Hematopoietic multipotent progenitor cell treated with erythropoietin and hydrocortisone succinate and interleukin-3 and kit ligand, for 8 days (in vitro differentiated cells): Measurements from ENCODE around the gene C12orf76.
"Not testable (repeated sequence)": the region's sequence is repeated elsewhere in the genome, so short reads cannot be mapped to it uniquely, and the experiment has no call there.

ENCODE experiments used
- DNase-seq: peaks from one replicate; pipeline ENCODE4 v3.0.0-alpha.2; 2015

C12orf76 gene

GRCh38 chr12:110048242-110049027, at the start of gene C12orf76:
TSS of gene C12orf76 (minus strand) at chr12:110048522. CDS start at chr12:110048495, 27 bp downstream.
- peak; percentile 97 for DNase-seq

GRCh38 chr12:110093631-110094311, 45.4 kb upstream of the C12orf76 start:
- peak; percentile 79 for DNase-seq

GRCh38 chr12:110091136-110091711, 42.9 kb upstream of the C12orf76 start:
- no peak for DNase-seq

GRCh38 chr12:110090266-110091135, 42.2 kb upstream of the C12orf76 start:
- DNase-seq = no peak

GRCh38 chr12:110088936-110089335, 40.6 kb upstream of the C12orf76 start:
- DNase-seq = no peak

- DNase-seq = not testable (repeated sequence)
Observed at GRCh38 chr12:110088216-110088615, 39.9 kb upstream of the C12orf76 start.

GRCh38 chr12:110084314-110085015, 36.1 kb upstream of the C12orf76 start:
- DNase-seq = no peak

- no peak for DNase-seq
Observed at GRCh38 chr12:110080410-110080809, 32.1 kb upstream of the C12orf76 start.

GRCh38 chr12:110079477-110080400, 31.4 kb upstream of the C12orf76 start:
- DNase-seq = peak; percentile 88

GRCh38 chr12:110077800-110078199, 29.5 kb upstream of the C12orf76 start:
- no peak for DNase-seq

GRCh38 chr12:110075880-110076279, 27.6 kb upstream of the C12orf76 start:
- no peak for DNase-seq

- DNase-seq = no peak
Observed at GRCh38 chr12:110074089-110074488, 25.8 kb upstream of the C12orf76 start.

- peak; percentile 34 for DNase-seq
Observed at GRCh38 chr12:110073049-110073831, 24.9 kb upstream of the C12orf76 start.

- not testable (repeated sequence) for DNase-seq
Observed at GRCh38 chr12:110072636-110073035, 24.3 kb upstream of the C12orf76 start.

GRCh38 chr12:110071967-110072366, 23.6 kb upstream of the C12orf76 start:
- no peak for DNase-seq

- no peak for DNase-seq
Observed at GRCh38 chr12:110071504-110071903, 23.2 kb upstream of the C12orf76 start.

- no peak for DNase-seq
Observed at GRCh38 chr12:110068654-110069053, 20.3 kb upstream of the C12orf76 start.

- DNase-seq = not testable (repeated sequence)
Observed at GRCh38 chr12:110068115-110068514, 19.8 kb upstream of the C12orf76 start.

- no peak for DNase-seq
Observed at GRCh38 chr12:110067531-110067930, 19.2 kb upstream of the C12orf76 start.

- DNase-seq = no peak
Observed at GRCh38 chr12:110065540-110065939, 17.2 kb upstream of the C12orf76 start.
